ENCODE measurements around the gene NELFCD. TPM values are rescaled to one million over a fixed set of nuclear protein-coding genes. Genes with fewer than 3 reads are reported as not detected.
"Not testable (repeated sequence)": the region's sequence is repeated elsewhere in the genome, so short reads cannot be mapped to it uniquely, and the experiment has no call there.

Gene NELFCD
- total RNA-seq, 1 donor from 2014 or later, result 30.6 TPM

- ATAC-seq, result peak; percentile 100
- intact Hi-C loops (cut with DNase I), result loop anchor here (2.0 kb wide), 1 partner anchor 141 kb away; no protein-coding TSS in a partner anchor
- peak; percentile 98 for DNase-seq (ENCODE audit: missing footprints)
These were observed 51.1 kb downstream of the NELFCD start, which contains the start of gene ATP5F1E for GRCh38 chr20:59032023-59032712. ATP5F1E (minus strand) TSS chr20:59032335; CDS start chr20:59032251, 84 bp downstream.

DNA sequence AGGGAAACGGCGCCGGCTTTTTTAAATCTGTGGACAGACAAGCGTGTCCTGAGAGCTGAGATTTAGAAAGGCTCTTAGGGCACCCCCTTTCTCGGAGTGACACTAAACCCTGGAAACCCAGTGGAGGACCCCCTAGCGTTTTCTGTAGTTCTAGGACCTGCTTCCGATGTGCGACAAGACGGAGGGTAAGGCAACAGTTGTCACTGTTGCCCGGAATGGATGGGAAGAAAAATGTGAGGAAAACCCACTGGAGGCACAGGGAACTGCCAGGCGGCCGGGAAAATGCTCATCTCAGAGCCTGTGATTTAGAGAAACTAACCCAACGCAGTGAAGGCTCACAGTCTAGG, 51.6 kb downstream of the NELFCD start:
- ATAC-seq, result no peak
- DNase-seq (ENCODE audit: missing footprints), result no peak
- intact Hi-C loops (cut with DNase I), result loop anchor here (2.0 kb wide), 1 partner anchor 142 kb away; no protein-coding TSS in a partner anchor

DNA sequence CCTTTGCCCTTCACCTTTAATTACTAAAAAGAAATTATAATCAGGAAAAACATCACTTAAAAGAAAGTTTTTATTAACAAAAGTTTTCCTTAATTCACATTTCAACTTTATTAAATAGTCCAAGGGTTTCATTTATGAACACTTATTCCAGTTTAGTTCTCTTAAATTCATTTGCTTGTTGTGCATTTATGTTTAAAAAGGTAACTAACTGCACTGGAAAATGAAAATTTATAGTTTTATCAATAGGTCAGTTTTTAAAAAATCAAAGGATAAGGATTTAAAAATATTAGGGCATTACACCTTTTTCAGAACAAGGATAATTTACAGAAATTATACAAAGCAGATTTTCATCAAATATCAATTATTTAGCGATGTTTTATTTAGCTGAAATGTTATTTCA, 52.0 kb downstream of the NELFCD start:
- DNase-seq (ENCODE audit: missing footprints), result no peak
- intact Hi-C loops (cut with DNase I), result loop anchor here (2.0 kb wide), 1 partner anchor 142 kb away; no protein-coding TSS in a partner anchor
- no peak for ATAC-seq

DNA sequence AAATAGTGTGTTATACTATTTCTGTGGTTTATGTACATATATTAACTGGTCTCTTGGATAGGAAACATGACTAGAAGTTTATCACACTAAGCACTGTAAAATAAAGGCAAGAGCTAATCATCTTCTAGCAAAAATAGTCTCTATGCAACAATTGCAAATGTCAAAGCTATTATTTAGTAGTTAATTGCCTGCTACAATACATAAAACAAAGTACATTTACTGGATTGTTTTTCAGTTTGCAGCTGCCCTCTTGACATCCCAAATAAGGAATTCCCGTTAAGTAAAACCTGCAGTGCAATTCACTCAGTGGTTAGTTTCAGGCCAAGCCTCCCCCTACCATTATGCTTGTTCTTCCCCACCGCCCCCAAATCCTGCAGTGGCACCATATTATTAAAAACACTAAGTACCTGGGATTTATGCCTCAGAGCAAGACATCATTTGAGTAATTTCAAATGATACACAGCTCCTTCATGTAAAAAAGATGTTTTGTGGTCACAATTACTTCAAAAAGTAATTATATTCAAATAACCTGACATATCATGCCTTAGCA, 52.6 kb downstream of the NELFCD start:
- intact Hi-C loops (cut with DNase I), result loop anchor here (2.0 kb wide), 1 partner anchor 143 kb away; no protein-coding TSS in a partner anchor
- no peak for ATAC-seq
- no peak for DNase-seq (ENCODE audit: missing footprints)

- no peak for ATAC-seq
- intact Hi-C loops (cut with DNase I), result no loop called here
- no peak for DNase-seq (ENCODE audit: missing footprints)
These were observed 54.3 kb downstream of the NELFCD start for GRCh38 chr20:59035381-59035780.

DNA sequence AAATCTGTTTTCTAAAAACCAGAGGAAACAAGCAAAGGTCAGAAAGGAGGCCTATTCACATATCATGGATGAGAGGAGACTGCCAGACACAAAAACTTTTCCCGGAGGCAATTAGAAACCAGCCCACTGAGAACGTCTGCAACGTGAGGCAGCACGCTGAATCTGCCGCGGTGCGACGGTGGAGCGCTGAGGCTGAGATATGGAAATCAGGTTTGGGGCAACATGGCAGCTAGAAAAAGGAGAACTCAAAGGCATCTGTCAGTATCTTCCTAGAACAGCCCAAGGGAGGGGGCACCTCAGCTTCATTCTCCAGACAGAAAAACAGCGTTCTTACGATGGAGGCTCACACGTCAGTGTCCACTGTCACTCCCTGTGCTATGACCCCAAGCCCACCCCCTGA, 56.3 kb downstream of the NELFCD start:
- no peak for ATAC-seq
- DNase-seq (ENCODE audit: missing footprints), result no peak
- intact Hi-C loops (cut with DNase I), result no loop called here

DNA sequence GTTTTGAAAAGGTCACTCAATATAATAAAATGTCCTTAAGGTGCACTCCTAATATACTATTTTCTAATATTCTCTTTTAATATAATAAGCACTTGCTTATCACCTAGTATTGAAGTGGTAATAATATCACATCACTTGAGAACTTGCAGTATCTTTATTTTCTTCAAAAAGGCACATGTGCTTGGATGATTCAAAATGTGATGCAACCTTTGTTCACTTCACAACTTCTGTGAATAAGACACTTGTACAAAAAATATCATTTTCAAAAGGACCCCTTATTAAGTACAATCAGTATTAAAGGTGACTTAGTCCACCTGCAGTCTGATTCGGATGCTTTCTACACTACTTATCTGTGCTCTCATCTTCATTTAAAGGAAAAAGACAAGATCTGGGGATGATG, 58.2 kb downstream of the NELFCD start:
- intact Hi-C loops (cut with DNase I), result no loop called here
- DNase-seq (ENCODE audit: missing footprints) (no peak), ATAC-seq (no peak)

- ATAC-seq (no peak), DNase-seq (ENCODE audit: missing footprints) (no peak)
- intact Hi-C loops (cut with DNase I), result no loop called here
These were observed 59.6 kb downstream of the NELFCD start for GRCh38 chr20:59040667-59041066.

DNA sequence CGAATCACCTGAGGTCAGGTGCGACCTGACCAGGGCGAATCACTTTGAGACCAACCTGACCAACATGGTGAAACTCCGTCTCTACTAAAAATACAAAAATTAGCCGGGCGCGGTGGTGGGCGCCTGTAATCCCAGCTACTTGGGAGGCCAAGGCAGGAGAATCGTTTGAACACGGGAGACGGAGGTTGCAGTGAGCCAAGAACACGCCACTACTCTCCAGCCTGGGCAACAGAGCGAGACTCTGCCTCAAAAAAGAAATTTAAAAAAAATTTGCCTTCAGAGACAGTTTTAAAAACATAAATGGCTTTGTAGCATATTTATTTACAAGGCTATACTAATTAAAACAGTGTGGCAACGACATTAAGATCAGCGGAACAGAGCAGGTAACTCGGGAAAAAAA, 60.4 kb downstream of the NELFCD start:
- intact Hi-C loops (cut with DNase I); ATAC-seq; DNase-seq (ENCODE audit: missing footprints): not testable (repeated sequence)

DNA sequence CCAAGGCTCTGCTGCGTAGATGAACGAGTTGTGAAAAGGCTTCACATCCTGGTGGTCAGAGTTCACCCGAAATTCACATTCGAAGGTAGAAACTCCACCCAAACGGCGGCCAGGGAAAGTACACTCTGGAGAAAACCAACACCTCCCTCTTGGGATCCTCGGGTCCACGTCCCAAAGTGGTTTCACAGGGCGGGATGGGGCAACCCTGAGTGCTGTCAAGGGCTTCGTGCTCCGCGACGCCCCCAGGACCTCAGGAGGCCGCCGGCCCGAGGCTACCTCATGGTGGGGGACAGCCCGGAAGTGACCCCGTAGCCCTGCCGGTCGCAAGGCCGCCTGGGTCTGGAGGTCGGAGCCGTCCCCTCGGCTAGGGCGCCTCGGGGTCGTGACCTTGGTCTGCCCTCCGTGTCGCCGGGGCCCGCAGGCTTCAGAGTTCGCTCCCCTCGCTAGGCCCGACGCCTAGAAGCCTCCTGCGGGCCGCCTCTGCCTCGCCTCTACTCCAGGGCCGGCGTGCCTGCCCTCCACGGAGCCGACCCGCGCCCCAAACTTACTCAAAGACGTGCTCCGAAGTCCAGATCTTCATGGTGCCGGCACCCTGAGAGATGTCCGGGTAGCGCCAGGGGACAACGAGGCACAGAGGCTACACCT, 61.2 kb downstream of the NELFCD start, which contains the start of gene PRELID3B:
Gene PRELID3B, minus strand, starts transcription at position 636 of the 645 bp plus-strand sequence. Its CDS starts 56 bp downstream, at position 580.
- ATAC-seq (peak; percentile 38), DNase-seq (ENCODE audit: missing footprints) (no peak)
- intact Hi-C loops (cut with DNase I), result no loop called here

- DNase-seq (ENCODE audit: missing footprints) (peak; percentile 97), ATAC-seq (peak; percentile 99)
- intact Hi-C loops (cut with DNase I), result no loop called here
These were observed 62.0 kb downstream of the NELFCD start for GRCh38 chr20:59042796-59043631.

DNA sequence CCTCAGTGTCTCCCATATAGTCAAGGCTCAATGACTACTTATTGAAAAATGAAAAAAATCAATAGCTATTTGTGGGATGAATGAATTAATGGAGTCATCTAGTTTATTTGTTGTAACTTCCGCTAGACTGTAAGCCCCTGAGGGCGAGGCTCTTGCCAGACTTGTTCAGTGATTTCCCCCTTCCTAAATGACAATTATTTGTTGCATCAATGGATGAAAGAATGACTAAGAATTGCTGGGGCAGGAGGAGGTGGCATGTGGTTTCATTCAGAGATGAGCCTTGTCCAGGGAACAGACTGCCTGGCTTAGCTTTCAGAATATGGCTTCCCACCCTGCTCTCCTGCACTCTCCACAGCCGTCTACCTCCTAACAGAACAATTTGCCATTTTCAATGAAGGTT, 62.6 kb downstream of the NELFCD start:
- DNase-seq (ENCODE audit: missing footprints) (no peak), ATAC-seq (no peak)
- intact Hi-C loops (cut with DNase I), result no loop called here

GRCh38 chr20:59044295-59044694, 63.2 kb downstream of the NELFCD start:
- intact Hi-C loops (cut with DNase I), result no loop called here
- no peak for DNase-seq (ENCODE audit: missing footprints)
- no peak for ATAC-seq

Other genes starting within 250 kb of the NELFCD start
- 0.38 TPM for gene GNAS-AS1, start 130.4 kb upstream of the NELFCD start, total RNA-seq
- 1,475 TPM for gene GNAS, start 128.5 kb upstream of the NELFCD start, total RNA-seq
- gene CTSZ, start 26.0 kb downstream of the NELFCD start, total RNA-seq, result 138 TPM
- 0.27 TPM for gene TUBB1, start 38.2 kb downstream of the NELFCD start, total RNA-seq
- gene ATP5F1E, start 51.1 kb downstream of the NELFCD start, total RNA-seq, result 132 TPM
- 45.7 TPM for gene PRELID3B, start 61.5 kb downstream of the NELFCD start, total RNA-seq
- 0.11 TPM for gene ZNF831, start 182.6 kb downstream of the NELFCD start, total RNA-seq